Measurements from ENCODE around the gene RAPH1.

Gene RAPH1

GRCh38 chr2:203360833-203361430 lies 174.2 kb downstream of the RAPH1 start:
- peak in 1 of 2 experiments; percentile 3 for DNase-seq

GRCh38 chr2:203359450-203359849 lies 175.7 kb downstream of the RAPH1 start:
- no peak for DNase-seq

DNA sequence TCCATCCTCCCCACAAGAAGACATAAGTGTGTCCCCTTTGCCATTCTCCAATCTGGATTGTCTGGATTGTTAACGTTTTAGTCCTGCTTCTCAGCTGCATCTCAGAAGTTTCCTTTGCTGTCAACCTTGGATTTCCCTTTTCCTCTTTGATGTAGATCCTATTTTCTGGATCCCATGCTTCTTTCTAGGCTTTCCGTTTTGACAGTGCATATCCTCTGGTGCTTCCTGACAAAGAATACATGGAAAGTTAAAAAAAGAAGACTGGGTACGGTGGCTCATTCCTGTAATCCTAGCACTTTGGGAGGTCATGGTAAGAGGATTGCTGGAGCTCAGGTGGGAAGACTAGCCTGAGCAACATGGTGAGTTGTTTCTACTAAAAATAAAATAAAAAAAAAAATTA lies 180.1 kb downstream of the RAPH1 start:
- no peak for DNase-seq

DNA sequence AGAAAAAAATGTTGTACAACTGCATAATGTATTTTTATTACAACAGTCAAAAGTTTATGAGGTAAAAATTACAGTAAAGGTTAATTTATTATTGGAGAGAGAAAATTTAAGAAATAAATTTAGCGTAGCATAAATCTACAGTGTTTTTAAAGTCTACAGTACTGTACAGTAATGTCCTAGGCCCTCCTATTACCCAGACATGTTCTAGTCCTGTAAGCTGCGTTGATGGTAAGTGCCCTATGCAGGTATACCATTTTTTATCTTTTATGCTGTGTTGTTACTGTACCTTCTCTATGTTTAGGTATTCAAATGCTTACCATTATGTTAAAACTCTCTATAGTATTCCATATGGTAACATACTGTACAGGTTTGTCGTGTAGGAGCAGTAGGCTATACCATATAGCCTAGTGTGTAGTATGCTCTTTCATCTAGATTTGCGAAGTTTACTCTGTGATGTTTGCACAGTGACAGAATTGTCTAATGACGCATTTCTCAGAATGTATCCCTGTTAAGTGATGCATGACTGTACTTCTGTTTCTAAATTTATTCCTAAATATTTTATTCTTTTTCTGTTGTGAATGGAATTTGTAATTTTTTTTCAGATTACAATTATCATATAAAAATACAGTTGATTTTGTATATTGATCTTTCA lies 182.4 kb downstream of the RAPH1 start:
- peak; percentile 61 to 66 for DNase-seq

- DNase-seq, result no peak
Measured at GRCh38 chr2:203347375-203347774, 187.7 kb downstream of the RAPH1 start.

- no peak for DNase-seq
Measured at GRCh38 chr2:203346612-203347011, 188.5 kb downstream of the RAPH1 start.

DNA sequence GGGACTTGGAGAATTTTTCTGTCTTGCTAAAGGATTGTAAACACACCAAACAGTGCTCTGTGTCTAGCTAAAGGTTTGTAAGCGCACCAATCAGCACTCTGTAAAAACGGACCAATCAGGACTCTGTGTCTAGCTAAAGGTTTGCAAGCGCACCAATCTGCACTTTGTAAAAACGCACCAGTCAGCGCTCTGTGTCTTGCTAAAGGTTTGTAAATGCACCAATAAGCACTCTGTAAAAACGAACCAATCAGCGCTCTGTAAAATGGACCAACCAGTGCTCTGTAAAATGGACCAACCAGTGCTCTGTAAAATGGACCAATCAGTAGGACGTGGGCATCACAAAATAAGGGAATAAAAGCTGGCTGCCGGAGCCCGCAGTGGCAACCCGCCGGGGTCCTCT lies 190.4 kb downstream of the RAPH1 start:
- no peak for DNase-seq

Data from SHP77 (cell line).